CD14-positive monocyte (primary cell): ENCODE results near the gene CLCNKB. TPM values are rescaled to one million over a fixed set of nuclear protein-coding genes. Genes with fewer than 3 reads are reported as not detected.
"Not testable (repeated sequence)": the region's sequence is repeated elsewhere in the genome, so short reads cannot be mapped to it uniquely, and the experiment has no call there.

Experiments used
- DNase-seq, 3 donors: peaks; one replicate each; pipeline ENCODE4 v3.0.0-alpha.2; 2011 to 2022
- H2AFZ ChIP-seq: 2 replicates; pipeline ENCODE4 v1.6.0; 2012; ENCODE audit warnings: mild to moderate bottlenecking, low read depth, low read length, inconsistent platforms; ENCODE audit not compliant: insufficient read depth, poor library complexity, severe bottlenecking
- H3K27ac ChIP-seq, 2 donors: 1 replicate in 1 of 2; 2 replicates in 1 of 2; pipeline ENCODE4 v1.5.1; 2012 to 2013; ENCODE audit warnings: low read length in 2 of 2, control low read depth in 1 of 2, inconsistent platforms in 1 of 2, low read depth in 1 of 2, mild to moderate bottlenecking in 1 of 2
- H3K27me3 ChIP-seq, 2 donors: one replicate each; pipeline versions ENCODE4 v1.6.0 to v1.6.1; 2011 to 2013; ENCODE audit warnings: low read length in 2 of 2; ENCODE audit not compliant: control insufficient read depth in 2 of 2, insufficient read depth in 2 of 2
- H3K36me3 ChIP-seq, 2 donors: replicated peaks in 1 of 2; 1 replicate in 1 of 2; 2 replicates in 1 of 2; pipeline versions ENCODE4 v1.5.1 to v1.6.1; 2012 to 2013; ENCODE audit warnings: low read length in 2 of 2, control low read depth in 1 of 2, inconsistent platforms in 1 of 2, mild to moderate bottlenecking in 1 of 2; ENCODE audit not compliant: insufficient read depth in 2 of 2, control insufficient read depth in 1 of 2
- H3K4me1 ChIP-seq, 2 donors: 1 replicate in 1 of 2; 2 replicates in 1 of 2; pipeline versions ENCODE4 v1.5.1 to v1.6.1; 2012 to 2013; ENCODE audit warnings: low read length in 2 of 2, control low read depth in 1 of 2, inconsistent platforms in 1 of 2, mild to moderate bottlenecking in 1 of 2, moderate library complexity in 1 of 2; ENCODE audit not compliant: insufficient read depth in 2 of 2, control insufficient read depth in 1 of 2
- H3K4me2 ChIP-seq: replicated peaks from 2 replicates; pipeline ENCODE3; 2012; ENCODE audit warnings: low read length, moderate library complexity, mild to moderate bottlenecking; ENCODE audit not compliant: poor library complexity, severe bottlenecking; ENCODE audit errors: extremely low read depth
- H3K4me3 ChIP-seq, 3 experiments: fragments of 200-600 bp in 1 of 3; sonication (generic) in 1 of 3; replicated peaks in 1 of 3; 1 replicate in 2 of 3; 2 replicates in 1 of 3; pipeline ENCODE4 v1.5.1; 2011 to 2013; ENCODE audit warnings: low read length in 3 of 3, mild to moderate bottlenecking in 3 of 3, control low read depth in 2 of 3, low read depth in 2 of 3, inconsistent platforms in 1 of 3, moderate library complexity in 1 of 3
- H3K79me2 ChIP-seq: 2 replicates; pipeline ENCODE4 v1.6.0; 2012; ENCODE audit warnings: mild to moderate bottlenecking, control low read depth, inconsistent platforms, low read length, moderate library complexity; ENCODE audit not compliant: insufficient read depth
- H3K9ac ChIP-seq: 2 replicates; pipeline ENCODE4 v1.6.0; 2017; ENCODE audit warnings: low read length, mild to moderate bottlenecking; ENCODE audit not compliant: insufficient read depth, poor library complexity, severe bottlenecking
- H3K9me3 ChIP-seq, 2 donors: replicated peaks in 1 of 2; 1 replicate in 1 of 2; 2 replicates in 1 of 2; pipeline versions ENCODE4 v1.5.1 to v1.6.1; 2012 to 2013; ENCODE audit warnings: low read length in 2 of 2, control low read depth in 1 of 2; ENCODE audit not compliant: control insufficient read depth in 1 of 2, insufficient read depth in 1 of 2
- H4K20me1 ChIP-seq: 2 replicates; pipeline ENCODE4 v1.6.0; 2012; ENCODE audit warnings: mild to moderate bottlenecking, low read length, control low read depth, moderate library complexity; ENCODE audit not compliant: insufficient read depth
- H3K27ac Mint-ChIP-seq, 7 donors: one replicate each; pipeline ENCODE4 v1.8.0; 2020; ENCODE audit warnings: mild to moderate bottlenecking in 7 of 7, mixed read lengths in 7 of 7, moderate library complexity in 6 of 7, inconsistent platforms in 2 of 7
- H3K27me3 Mint-ChIP-seq, 3 donors: one replicate each; pipeline ENCODE4 v1.8.0; 2021 to 2022; ENCODE audit warnings: low read depth in 3 of 3, mild to moderate bottlenecking in 3 of 3, mixed read lengths in 3 of 3, moderate library complexity in 3 of 3, inconsistent platforms in 1 of 3
- H3K36me3 Mint-ChIP-seq, 2 donors: one replicate each; pipeline ENCODE4 v1.8.0; 2020; ENCODE audit warnings: mixed read lengths in 2 of 2, inconsistent platforms in 1 of 2, mild to moderate bottlenecking in 1 of 2
- H3K4me1 Mint-ChIP-seq: one replicate; pipeline ENCODE4 v1.8.0; 2020; ENCODE audit warnings: mild to moderate bottlenecking, mixed read lengths
- H3K4me3 Mint-ChIP-seq, 2 donors: one replicate each; pipeline ENCODE4 v1.8.0; 2020; ENCODE audit warnings: mild to moderate bottlenecking in 2 of 2, mixed read lengths in 2 of 2, moderate library complexity in 1 of 2
- H3K9me3 Mint-ChIP-seq, 7 donors: one replicate each; pipeline ENCODE4 v1.8.0; 2020 to 2022; ENCODE audit warnings: mixed read lengths in 7 of 7, mild to moderate bottlenecking in 6 of 7, moderate library complexity in 6 of 7, inconsistent platforms in 2 of 7
- CTCF ChIP-seq: fragments of 200-600 bp; IDR thresholded peaks from one replicate; pipeline ENCODE4 v1.8.0; 2022; ENCODE audit warnings: antibody characterized with exemption, mild to moderate bottlenecking
- WGBS: methylation state at CpG from one replicate; pipeline ENCODE4 v1.1.5; 2013; ENCODE audit warnings: missing lambda C conversion rate; ENCODE audit not compliant: insufficient coverage; 5-methylcytosine and 5-hydroxymethylcytosine counted together
- intact Hi-C, 2 donors: fragments of 100-400 bp; cut with micrococcal nuclease; formaldehyde crosslinking; loops; one replicate each; pipeline versions ENCODE4 v1.15.0 to v1.15.1; 2023
- polyA plus RNA-seq, 3 donors: library from polyadenylated mRNA; depleted of rRNA in 1 of 3; unstranded in 2 of 3; stranded (reverse) in 1 of 3; fragments of 300-500 nt in 2 of 3; fragments of >200 nt in 1 of 3; fragmentation: Illumina TruSeq in 2 of 3; gene quantifications; 1 replicate in 2 of 3; 2 replicates in 1 of 3; pipeline ENCODE4 v1.2.3, GENCODE V29; 2012 to 2021

Gene CLCNKB
- polyA plus RNA-seq, 3 donors, result not detected

- intact Hi-C loops, result loop anchor here (1.0 to 10.0 kb wide), 2 partner anchors 9 to 256 kb away; no protein-coding TSS in a partner anchor
- Histone ChIP-seq H3K9me3 (no peaks in the 10 kb centered on the region), H3K27ac (no peak overlapping the region), H3K9ac (no peak overlapping the region), H2AFZ (no peak overlapping the region), H3K4me3 (no peak overlapping the region), H3K4me1 (peaks cover 4 to 8% of the 10 kb centered on the region in 2 donors), H3K4me2 (no peak overlapping the region), H3K36me3 (no peaks in the 10 kb centered on the region), H3K27me3 (peaks cover 0 to 2% of the 10 kb centered on the region in 2 donors), H3K79me2 (no peaks in the 10 kb centered on the region), H4K20me1 (no peaks in the 10 kb centered on the region)
- DNase-seq, result no peak
- no CpG with 5 or more reads among the region's 7 CpGs for WGBS
- no peak for TF ChIP-seq CTCF
- Mint-ChIP-seq H3K4me1 (peaks cover 4% of the 10 kb centered on the region), H3K27me3 (peaks cover 3 to 30% (median 5%) of the 10 kb centered on the region in 3 donors), H3K36me3 (no peaks in the 10 kb centered on the region), H3K9me3 (peaks cover 0 to 3% (median 0%) of the 10 kb centered on the region in 7 donors), H3K27ac (no peak overlapping the region), H3K4me3 (no peak overlapping the region)
Measured at GRCh38 chr1:16050328-16050727, 6.7 kb downstream of the CLCNKB start.

- Histone ChIP-seq H4K20me1 (no peaks in the 10 kb centered on the region), H3K27me3 (peaks cover 0 to 2% of the 10 kb centered on the region in 2 donors), H3K36me3 (no peaks in the 10 kb centered on the region), H3K27ac (no peak overlapping the region), H3K79me2 (no peaks in the 10 kb centered on the region), H3K4me1 (peaks cover 7 to 8% of the 10 kb centered on the region in 2 donors), H3K4me3 (no peak overlapping the region), H3K4me2 (no peak overlapping the region), H2AFZ (no peak overlapping the region), H3K9ac (no peak overlapping the region), H3K9me3 (no peaks in the 10 kb centered on the region)
- H3K36me3 Mint-ChIP-seq, result no peaks in the 10 kb centered on the region
- peaks cover 0 to 3% (median 0%) of the 10 kb centered on the region in 7 donors for H3K9me3 Mint-ChIP-seq
- peaks cover 8% of the 10 kb centered on the region for H3K4me1 Mint-ChIP-seq
- intact Hi-C loops, result loop anchor here in 1 of 2 donors (10.0 kb wide), 1 partner anchor 256 kb away; no protein-coding TSS in a partner anchor
- DNase-seq, result no peak
- no peak overlapping the region for H3K4me3 Mint-ChIP-seq
- TF ChIP-seq CTCF, result no peak
- peaks cover 0 to 30% (median 5%) of the 10 kb centered on the region in 3 donors for H3K27me3 Mint-ChIP-seq
- no peak overlapping the region for H3K27ac Mint-ChIP-seq
- WGBS, result 90% methylated on average over 2 of the region's 3 CpGs
Measured at GRCh38 chr1:16051039-16051438, 7.5 kb downstream of the CLCNKB start.

GRCh38 chr1:16051949-16052348, 8.4 kb downstream of the CLCNKB start:
- not testable (repeated sequence) for H3K4me1 ChIP-seq, H2AFZ ChIP-seq, H4K20me1 ChIP-seq, DNase-seq, H3K4me3 ChIP-seq, H3K79me2 ChIP-seq, H3K27ac Mint-ChIP-seq, H3K36me3 ChIP-seq, H3K27me3 ChIP-seq, H3K9ac ChIP-seq, H3K27ac ChIP-seq, H3K9me3 Mint-ChIP-seq, H3K4me3 Mint-ChIP-seq, H3K9me3 ChIP-seq, H3K4me1 Mint-ChIP-seq, H3K36me3 Mint-ChIP-seq, H3K4me2 ChIP-seq
- H3K27me3 Mint-ChIP-seq, result peaks cover 0 to 31% (median 5%) of the 10 kb centered on the region in 3 donors
- intact Hi-C loops, result loop anchor here in 1 of 2 donors (10.0 kb wide), 1 partner anchor 257 kb away; no protein-coding TSS in a partner anchor
- 95% methylated on average over 9 of the region's 12 CpGs for WGBS
